ENCODE data around the gene STAU1. TPM values are rescaled to one million over a fixed set of nuclear protein-coding genes. Genes with fewer than 3 reads are reported as not detected.
"Not testable (repeated sequence)": the region's sequence is repeated elsewhere in the genome, so short reads cannot be mapped to it uniquely, and the experiment has no call there.

Gene STAU1
- total and polyA plus RNA-seq, 4 donors = 29.3 to 84.9 (median 56.3) TPM

GRCh38 chr20:49103647-49104364 lies 84.3 kb downstream of the STAU1 start:
- Histone ChIP-seq H3K4me1 (ENCODE audit: control insufficient read depth in 5 of 5, insufficient read depth in 5 of 5, low read length in 5 of 5) (peaks cover 0 to 1% (median 0%) of the 10 kb centered on the region in 5 donors), H3K36me3 (ENCODE audit: control insufficient read depth in 4 of 4, insufficient read depth in 4 of 4, low read length in 4 of 4) (peaks cover 17 to 34% (median 23%) of the 10 kb centered on the region in 4 donors), H3K27me3 (ENCODE audit: control insufficient read depth in 3 of 3, insufficient read depth in 3 of 3, low read length in 2 of 3) (no peaks in the 10 kb centered on the region), H3K9me3 (ENCODE audit: control insufficient read depth in 4 of 4, insufficient read depth in 3 of 4, low read length in 3 of 4) (no peaks in the 10 kb centered on the region), H3K9ac (ENCODE audit: insufficient read depth in 1 of 2, low read length in 2 of 2) (no peak overlapping the region), H3K4me3 (no peak overlapping the region), H3K27ac (ENCODE audit: low read depth in 1 of 2, low read length in 1 of 2) (no peak overlapping the region)
- DNase-seq (no peak), ATAC-seq (ENCODE audit: insufficient read depth, low FRiP score) (no peak)
- TF ChIP-seq, protein P1, sequence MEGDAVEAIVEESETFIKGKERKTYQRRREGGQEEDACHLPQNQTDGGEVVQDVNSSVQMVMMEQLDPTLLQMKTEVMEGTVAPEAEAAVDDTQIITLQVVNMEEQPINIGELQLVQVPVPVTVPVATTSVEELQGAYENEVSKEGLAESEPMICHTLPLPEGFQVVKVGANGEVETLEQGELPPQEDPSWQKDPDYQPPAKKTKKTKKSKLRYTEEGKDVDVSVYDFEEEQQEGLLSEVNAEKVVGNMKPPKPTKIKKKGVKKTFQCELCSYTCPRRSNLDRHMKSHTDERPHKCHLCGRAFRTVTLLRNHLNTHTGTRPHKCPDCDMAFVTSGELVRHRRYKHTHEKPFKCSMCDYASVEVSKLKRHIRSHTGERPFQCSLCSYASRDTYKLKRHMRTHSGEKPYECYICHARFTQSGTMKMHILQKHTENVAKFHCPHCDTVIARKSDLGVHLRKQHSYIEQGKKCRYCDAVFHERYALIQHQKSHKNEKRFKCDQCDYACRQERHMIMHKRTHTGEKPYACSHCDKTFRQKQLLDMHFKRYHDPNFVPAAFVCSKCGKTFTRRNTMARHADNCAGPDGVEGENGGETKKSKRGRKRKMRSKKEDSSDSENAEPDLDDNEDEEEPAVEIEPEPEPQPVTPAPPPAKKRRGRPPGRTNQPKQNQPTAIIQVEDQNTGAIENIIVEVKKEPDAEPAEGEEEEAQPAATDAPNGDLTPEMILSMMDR (IDR thresholded peaks at IDR 0.05; ENCODE audit: control extremely low read depth, extremely low read depth) = no peak
- WGBS, 2 donors = 91 to 95% methylated on average over 7 of the region's 7 CpGs

GRCh38 chr20:49103019-49103418 lies 85.1 kb downstream of the STAU1 start:
- ATAC-seq (ENCODE audit: insufficient read depth, low FRiP score) (no peak), DNase-seq (no peak)
- Histone ChIP-seq H3K27ac (ENCODE audit: low read depth in 1 of 2, low read length in 1 of 2) (no peak overlapping the region), H3K27me3 (ENCODE audit: control insufficient read depth in 3 of 3, insufficient read depth in 3 of 3, low read length in 2 of 3) (no peaks in the 10 kb centered on the region), H3K9ac (ENCODE audit: insufficient read depth in 1 of 2, low read length in 2 of 2) (no peak overlapping the region), H3K36me3 (ENCODE audit: control insufficient read depth in 4 of 4, insufficient read depth in 4 of 4, low read length in 4 of 4) (peaks cover 17 to 34% (median 24%) of the 10 kb centered on the region in 4 donors), H3K9me3 (ENCODE audit: control insufficient read depth in 4 of 4, insufficient read depth in 3 of 4, low read length in 3 of 4) (no peaks in the 10 kb centered on the region), H3K4me3 (no peak overlapping the region), H3K4me1 (ENCODE audit: control insufficient read depth in 5 of 5, insufficient read depth in 5 of 5, low read length in 5 of 5) (peaks cover 0 to 1% (median 0%) of the 10 kb centered on the region in 5 donors)
- TF ChIP-seq, protein P1 (IDR thresholded peaks at IDR 0.05; ENCODE audit: control extremely low read depth, extremely low read depth) = no peak
- 93% methylated on average over 4 of the region's 4 CpGs for WGBS, 2 donors

- H3K9ac ChIP-seq (ENCODE audit: insufficient read depth in 1 of 2, low read length in 2 of 2) = no peak overlapping the region
- TF ChIP-seq, protein P1 (IDR thresholded peaks at IDR 0.05; ENCODE audit: control extremely low read depth, extremely low read depth) = no peak
- H3K4me3 ChIP-seq = no peak overlapping the region
- ATAC-seq (ENCODE audit: insufficient read depth, low FRiP score) (no peak), DNase-seq (no peak)
- no peaks in the 10 kb centered on the region for H3K27me3 ChIP-seq (ENCODE audit: control insufficient read depth in 3 of 3, insufficient read depth in 3 of 3, low read length in 2 of 3)
- H3K4me1 ChIP-seq (ENCODE audit: control insufficient read depth in 5 of 5, insufficient read depth in 5 of 5, low read length in 5 of 5) = peaks cover 0 to 1% (median 0%) of the 10 kb centered on the region in 5 donors
- no peaks in the 10 kb centered on the region for H3K9me3 ChIP-seq (ENCODE audit: control insufficient read depth in 4 of 4, insufficient read depth in 3 of 4, low read length in 3 of 4)
- H3K36me3 ChIP-seq (ENCODE audit: control insufficient read depth in 4 of 4, insufficient read depth in 4 of 4, low read length in 4 of 4) = peaks cover 20 to 42% (median 33%) of the 10 kb centered on the region in 4 donors
- H3K27ac ChIP-seq (ENCODE audit: low read depth in 1 of 2, low read length in 1 of 2) = no peak overlapping the region
- WGBS, 2 donors = 71 to 73% methylated on average over 4 of the region's 4 CpGs
These were observed 87.2 kb downstream of the STAU1 start for GRCh38 chr20:49100972-49101371.

GRCh38 chr20:49100292-49100691 lies 87.8 kb downstream of the STAU1 start:
- peaks cover 23 to 43% (median 36%) of the 10 kb centered on the region in 4 donors for H3K36me3 ChIP-seq (ENCODE audit: control insufficient read depth in 4 of 4, insufficient read depth in 4 of 4, low read length in 4 of 4)
- not testable (repeated sequence) for H3K4me1 ChIP-seq (ENCODE audit: control insufficient read depth in 5 of 5, insufficient read depth in 5 of 5, low read length in 5 of 5); H3K27me3 ChIP-seq (ENCODE audit: control insufficient read depth in 3 of 3, insufficient read depth in 3 of 3, low read length in 2 of 3); ATAC-seq (ENCODE audit: insufficient read depth, low FRiP score); H3K4me3 ChIP-seq; H3K9me3 ChIP-seq (ENCODE audit: control insufficient read depth in 4 of 4, insufficient read depth in 3 of 4, low read length in 3 of 4); H3K9ac ChIP-seq (ENCODE audit: insufficient read depth in 1 of 2, low read length in 2 of 2); DNase-seq; H3K27ac ChIP-seq (ENCODE audit: low read depth in 1 of 2, low read length in 1 of 2)
- WGBS, 2 donors = 89 to 96% methylated on average over 5 of the region's 5 CpGs

Data from lung (tissue), 12 donors.